Urinary bladder (tissue), 4 donors: ENCODE results near the gene RBM33. TPM values are rescaled to one million over a fixed set of nuclear protein-coding genes. Genes with fewer than 3 reads are reported as not detected.
A peak's percentile ranks its signal among the peaks of the same experiment; 100 is the strongest.

Experiments
- DNase-seq: peaks from one replicate; pipeline ENCODE4 v3.0.0-alpha.2; 2015; ENCODE audit errors: extremely low spot score
- H3K27ac ChIP-seq: one replicate; pipeline ENCODE4 v1.5.1; 2013; ENCODE audit warnings: low read depth, mild to moderate bottlenecking, moderate library complexity
- H3K36me3 ChIP-seq: one replicate; pipeline ENCODE4 v1.6.1; 2013; ENCODE audit warnings: mild to moderate bottlenecking, moderate library complexity; ENCODE audit not compliant: insufficient read depth
- H3K4me1 ChIP-seq: one replicate; pipeline ENCODE4 v1.6.1; 2013; ENCODE audit warnings: mild to moderate bottlenecking, moderate library complexity; ENCODE audit not compliant: insufficient read depth
- H3K4me3 ChIP-seq: one replicate; pipeline ENCODE4 v1.5.1; 2013; ENCODE audit warnings: low read depth, low read length
- WGBS: extraction: QIAGEN DNeasy Blood & Tissue Kit; methylation state at CpG from one replicate; pipeline ENCODE4 v1.1.7; 2013; 5-methylcytosine and 5-hydroxymethylcytosine counted together
- polyA plus RNA-seq: library from polyadenylated mRNA; stranded (reverse); fragments of 200-250 nt; gene quantifications from one replicate; pipeline ENCODE4 v1.2.3, GENCODE V29; 2013
- total RNA-seq: library from RNA; depleted of rRNA; stranded (reverse); fragments of >200 nt; gene quantifications from one replicate; pipeline ENCODE4 v1.2.3, GENCODE V29; 2014
- donor health status: healthy with polysubstance abuse.
- donor health status: healthy.

Gene RBM33
- total and polyA plus RNA-seq, 2 donors, result 15.6 to 49.2 TPM

DNA sequence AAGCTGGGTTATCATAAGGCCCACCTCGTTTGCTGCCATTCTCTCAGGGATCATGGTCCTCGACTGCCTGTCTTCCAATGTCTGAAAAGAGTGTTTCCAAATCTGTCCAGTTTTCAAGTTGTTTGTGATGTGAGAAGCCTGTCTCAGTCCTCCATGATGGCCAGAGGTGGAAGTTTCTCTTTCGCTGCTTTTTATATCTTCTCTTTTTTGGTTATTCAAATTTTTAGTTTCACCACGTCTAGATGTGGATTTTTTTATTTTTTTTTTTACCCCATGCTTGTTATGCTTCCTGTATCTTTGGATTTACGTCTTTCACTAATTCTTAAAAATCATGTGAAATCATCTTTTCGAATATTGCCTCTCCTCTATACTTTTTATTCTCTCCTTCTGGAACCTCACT is 6.1 kb upstream of the RBM33 start:
- Histone ChIP-seq H3K27ac (no peak overlapping the region), H3K4me1 (no peaks in the 10 kb centered on the region), H3K4me3 (no peak overlapping the region), H3K36me3 (no peaks in the 10 kb centered on the region)
- WGBS, result 79% methylated on average over 6 of the region's 6 CpGs
- no peak for DNase-seq

DNA sequence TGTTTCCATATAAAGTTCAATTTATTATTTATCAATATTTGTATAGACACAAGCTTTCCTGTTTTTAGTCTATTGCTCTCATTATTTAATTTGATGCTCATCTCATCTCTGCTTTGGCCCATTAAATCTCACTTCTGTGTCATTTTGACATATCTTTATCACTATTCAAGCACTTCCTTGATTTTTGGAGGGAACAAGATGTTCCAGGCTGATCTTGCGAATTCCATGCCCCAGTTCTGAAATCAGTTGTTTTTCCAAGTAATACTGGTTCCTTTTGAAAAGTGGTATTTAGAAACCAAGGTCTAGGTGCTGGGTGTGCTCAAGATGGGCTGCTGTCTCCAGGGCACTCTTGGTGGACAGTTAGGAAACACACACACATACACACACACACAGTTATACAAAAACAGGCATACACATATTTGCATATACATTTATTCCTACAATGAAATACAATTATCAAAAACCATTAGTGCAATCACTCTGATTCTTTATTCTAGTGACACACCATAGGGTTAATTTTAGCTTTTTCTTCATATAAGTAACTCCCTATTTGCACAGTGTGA is 4.4 kb upstream of the RBM33 start:
- Histone ChIP-seq H3K4me1 (no peaks in the 10 kb centered on the region), H3K36me3 (no peaks in the 10 kb centered on the region), H3K27ac (no peak overlapping the region), H3K4me3 (no peak overlapping the region)
- 99% methylated on average over 1 of the region's 1 CpG for WGBS
- DNase-seq, result no peak

DNA sequence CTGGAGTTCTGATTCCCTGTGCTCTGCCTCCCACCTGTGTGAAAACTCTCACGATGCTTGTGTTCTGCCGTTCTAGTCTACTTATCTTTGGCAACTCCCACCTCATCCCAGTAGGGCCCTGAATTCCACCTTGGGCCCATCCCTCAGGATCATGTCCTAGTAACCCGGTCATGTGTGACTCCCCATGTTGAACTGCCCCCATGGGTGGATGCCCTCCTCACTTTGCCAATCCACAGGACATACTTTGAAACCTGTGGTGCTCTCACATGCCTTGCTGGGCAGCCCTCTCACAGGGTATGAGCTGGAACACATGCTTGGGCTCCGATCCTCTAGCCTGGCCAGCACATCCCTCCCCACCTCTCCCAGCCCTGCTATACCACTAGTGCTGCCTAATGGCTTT is 3.8 kb upstream of the RBM33 start:
- 99% methylated on average over 4 of the region's 4 CpGs for WGBS
- DNase-seq, result no peak
- Histone ChIP-seq H3K4me3 (no peak overlapping the region), H3K36me3 (no peaks in the 10 kb centered on the region), H3K4me1 (no peaks in the 10 kb centered on the region), H3K27ac (no peak overlapping the region)

DNA sequence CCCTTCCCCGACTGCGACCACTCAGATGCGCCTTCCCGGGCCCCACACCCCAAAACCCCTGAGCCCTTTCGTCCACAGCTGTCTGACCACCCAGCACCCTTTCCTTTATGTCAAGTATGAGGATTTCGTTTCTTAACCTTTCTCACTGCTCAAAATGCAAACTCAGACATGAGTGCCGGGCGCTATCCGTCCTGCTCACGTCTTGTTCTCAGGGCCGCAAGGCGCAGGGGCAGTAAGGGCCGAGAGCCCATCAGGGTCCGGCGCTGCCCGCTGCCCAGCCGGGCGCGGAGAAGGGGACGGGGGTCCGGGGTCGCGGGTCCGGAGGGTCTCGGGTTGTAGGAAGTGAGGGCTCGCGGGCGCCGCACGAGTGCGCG is 670 bp upstream of the RBM33 start:
- H3K27ac ChIP-seq, result no peak overlapping the region

DNA sequence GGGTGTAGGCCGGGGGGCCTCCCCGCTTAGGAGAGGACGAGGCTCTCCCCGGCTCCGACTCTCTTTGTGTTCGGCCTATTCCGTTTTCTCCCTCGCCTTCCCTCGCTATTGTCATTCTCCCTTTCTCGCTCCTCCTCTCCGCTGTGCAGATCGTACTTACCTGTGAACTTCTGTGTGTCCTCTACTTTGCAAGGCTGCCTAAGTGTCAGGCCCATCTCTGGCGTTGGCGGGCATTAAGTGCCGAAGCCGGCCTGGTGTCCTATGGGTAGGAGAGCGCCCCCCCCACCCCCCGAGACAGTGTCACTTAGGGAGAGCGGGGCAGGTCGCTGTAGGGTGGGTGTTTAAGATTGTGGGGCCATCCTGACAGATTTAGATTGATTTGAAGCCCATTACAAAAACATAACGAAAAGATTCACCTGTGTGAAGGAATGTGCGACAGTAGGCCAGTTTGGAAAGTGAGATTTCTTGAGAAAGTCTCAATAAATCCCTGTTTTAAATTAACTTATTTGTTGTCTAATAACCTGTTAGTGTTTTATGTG is 579 bp downstream of the RBM33 start:
- Histone ChIP-seq H3K4me1 (no peaks in the 10 kb centered on the region), H3K36me3 (no peaks in the 10 kb centered on the region), H3K4me3 (peak overlapping the region; percentile 89), H3K27ac (peak overlapping the region; percentile 97)
- no peak for DNase-seq
- under 1% methylated on average over 22 of the region's 22 CpGs for WGBS

More for the DNA sequence above, 670 bp upstream of the RBM33 start:
- H3K36me3 ChIP-seq, result no peaks in the 10 kb centered on the region
- peak overlapping the region; percentile 89 for H3K4me3 ChIP-seq
- no peak for DNase-seq
- WGBS, result under 1% methylated on average over 32 of the region's 32 CpGs
- H3K4me1 ChIP-seq, result no peaks in the 10 kb centered on the region

DNA sequence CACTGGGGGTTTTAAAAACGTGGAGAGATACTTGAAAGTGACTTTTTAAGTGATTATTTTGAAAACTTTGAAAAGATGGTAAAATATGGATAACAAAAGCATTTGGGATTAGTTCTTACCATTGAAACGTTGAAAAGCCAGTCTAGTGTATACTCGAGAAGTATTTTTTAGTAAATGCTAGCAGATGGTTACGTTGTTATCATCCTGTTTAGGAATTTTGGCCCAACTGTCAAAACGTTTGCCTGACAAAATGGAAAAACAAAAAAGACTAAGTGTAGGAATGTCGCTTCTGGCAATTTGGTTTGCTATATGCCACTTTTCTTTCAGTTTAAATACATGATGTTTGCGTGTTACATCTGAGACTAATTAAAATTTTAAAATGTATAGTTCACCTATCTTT is 1.2 kb downstream of the RBM33 start:
- Histone ChIP-seq H3K36me3 (no peaks in the 10 kb centered on the region), H3K4me3 (no peak overlapping the region)

DNA sequence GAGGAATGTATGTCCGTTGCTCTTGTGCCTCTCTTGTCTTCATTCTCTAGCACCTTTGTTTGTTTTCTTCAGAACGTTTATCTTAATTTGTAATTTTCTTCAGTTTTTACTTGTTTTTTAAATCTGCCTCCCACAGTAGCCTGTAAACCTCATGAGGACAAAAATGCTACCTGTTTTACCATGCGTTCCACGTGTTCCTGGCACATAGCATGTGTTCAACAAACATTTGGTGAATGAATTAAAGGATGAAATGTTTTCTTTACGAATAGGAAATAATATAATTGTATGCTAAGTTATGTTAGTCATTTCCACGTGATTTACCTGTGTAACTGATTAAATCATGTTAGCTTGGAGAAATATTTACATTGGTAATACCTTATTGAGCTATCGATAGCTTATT is 2.2 kb downstream of the RBM33 start:
- Histone ChIP-seq H3K4me3 (no peak overlapping the region), H3K4me1 (no peaks in the 10 kb centered on the region), H3K36me3 (no peaks in the 10 kb centered on the region), H3K27ac (no peak overlapping the region)
- 84% methylated on average over 7 of the region's 7 CpGs for WGBS
- DNase-seq, result no peak

More for the DNA sequence above, 1.2 kb downstream of the RBM33 start:
- Histone ChIP-seq H3K4me1 (no peaks in the 10 kb centered on the region), H3K27ac (no peak overlapping the region)
- 20% methylated on average over 7 of the region's 7 CpGs for WGBS
- DNase-seq, result no peak

DNA sequence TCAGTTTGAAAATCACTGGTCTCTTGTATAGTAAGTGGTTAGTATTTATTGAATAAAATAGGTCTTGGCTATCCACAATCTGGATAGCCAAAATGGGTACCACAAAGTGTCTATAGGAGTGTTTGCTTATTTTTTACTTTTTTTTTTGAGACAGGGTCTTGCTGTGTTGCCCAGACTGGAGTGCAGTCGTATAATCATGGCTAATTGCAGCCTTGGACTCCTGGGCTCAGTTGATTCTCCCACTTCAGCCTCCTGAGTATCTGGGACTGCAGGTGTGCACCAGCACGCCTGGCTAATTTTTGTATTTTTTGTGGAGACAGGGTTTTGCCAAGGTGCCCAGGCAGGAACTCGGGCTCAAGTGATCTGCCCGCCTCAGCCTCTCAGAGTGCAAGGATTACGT is 2.8 kb downstream of the RBM33 start:
- WGBS, result 73% methylated on average over 5 of the region's 5 CpGs
- H3K4me3 ChIP-seq, result no peak overlapping the region
- no peak for DNase-seq
- H3K36me3 ChIP-seq, result no peaks in the 10 kb centered on the region
- no peak overlapping the region for H3K27ac ChIP-seq
- no peaks in the 10 kb centered on the region for H3K4me1 ChIP-seq

DNA sequence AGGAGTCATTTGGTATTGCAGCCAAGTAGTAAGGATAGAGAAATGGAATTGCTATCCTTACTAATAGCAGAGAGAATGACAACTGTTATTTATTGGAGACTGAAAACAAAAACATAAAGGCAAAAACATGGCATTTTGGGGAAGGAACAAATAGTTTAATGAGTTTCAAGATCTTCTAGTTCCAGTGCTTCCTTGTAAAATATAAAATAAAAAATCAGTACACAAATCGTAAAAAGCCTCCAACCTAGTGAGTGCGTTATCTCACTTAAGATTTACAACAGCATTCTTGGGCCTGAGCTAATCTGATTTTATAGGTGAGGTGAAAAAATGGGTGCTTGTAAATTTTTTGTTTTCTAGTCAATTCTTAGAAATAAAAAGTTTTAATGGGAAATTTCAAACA is 3.3 kb downstream of the RBM33 start:
- no peak for DNase-seq
- Histone ChIP-seq H3K27ac (no peak overlapping the region), H3K36me3 (no peaks in the 10 kb centered on the region), H3K4me3 (no peak overlapping the region), H3K4me1 (no peaks in the 10 kb centered on the region)
- 78% methylated on average over 2 of the region's 2 CpGs for WGBS

DNA sequence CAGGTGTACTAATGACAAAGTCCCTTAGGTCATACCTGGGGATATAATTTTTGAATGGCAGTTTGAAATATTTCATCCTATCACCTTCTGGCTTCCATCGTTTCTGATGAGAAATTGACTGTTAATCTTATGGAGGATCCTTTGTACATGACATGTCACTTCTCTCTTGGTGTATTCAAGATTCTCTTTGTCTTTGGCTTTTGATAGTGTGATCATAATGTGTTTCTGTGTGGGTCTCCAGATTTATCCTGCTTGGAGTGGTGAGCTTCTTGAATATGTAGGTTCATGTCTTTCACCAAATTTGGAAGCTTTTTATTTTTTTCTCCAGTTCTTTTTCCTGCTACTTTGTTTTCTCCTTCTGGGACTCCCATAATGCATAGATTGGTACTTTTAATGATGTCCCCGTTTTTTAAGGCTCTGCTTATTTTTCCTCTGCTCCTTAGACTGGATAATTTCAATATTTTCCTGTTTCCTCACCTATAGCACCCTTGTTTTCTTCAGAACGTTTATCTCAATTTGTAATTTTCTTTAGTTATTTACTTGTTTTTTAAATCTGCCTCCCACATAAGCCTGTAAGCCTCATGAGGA is 4.4 kb downstream of the RBM33 start:
- no peaks in the 10 kb centered on the region for H3K4me1 ChIP-seq
- no peak overlapping the region for H3K4me3 ChIP-seq
- no peak for DNase-seq
- no peak overlapping the region for H3K27ac ChIP-seq
- H3K36me3 ChIP-seq, result no peaks in the 10 kb centered on the region
- 92% methylated on average over 3 of the region's 3 CpGs for WGBS

DNA sequence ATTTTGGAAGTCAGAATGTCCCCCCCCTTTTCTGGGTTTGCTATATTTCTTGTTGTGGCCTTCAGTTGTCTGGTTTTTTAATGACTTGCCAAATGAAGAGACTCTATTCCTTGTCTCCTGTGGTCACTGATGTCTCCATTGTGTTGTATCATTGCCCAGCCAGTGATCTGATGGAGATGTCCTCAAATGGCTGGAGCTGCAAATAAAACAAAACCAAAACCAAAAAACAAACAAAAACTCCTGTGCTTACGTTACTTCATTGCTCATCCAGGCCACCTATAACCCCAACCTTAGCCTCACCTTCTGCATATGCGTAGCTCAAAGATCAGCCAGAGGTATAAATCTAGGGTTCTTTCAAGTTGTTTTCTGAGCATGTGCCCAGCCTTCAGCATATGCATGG is 5.1 kb downstream of the RBM33 start:
- Histone ChIP-seq H3K4me1 (no peaks in the 10 kb centered on the region), H3K27ac (no peak overlapping the region), H3K36me3 (no peaks in the 10 kb centered on the region), H3K4me3 (no peak overlapping the region)
- over 99% methylated on average over 2 of the region's 2 CpGs for WGBS
- DNase-seq, result no peak

DNA sequence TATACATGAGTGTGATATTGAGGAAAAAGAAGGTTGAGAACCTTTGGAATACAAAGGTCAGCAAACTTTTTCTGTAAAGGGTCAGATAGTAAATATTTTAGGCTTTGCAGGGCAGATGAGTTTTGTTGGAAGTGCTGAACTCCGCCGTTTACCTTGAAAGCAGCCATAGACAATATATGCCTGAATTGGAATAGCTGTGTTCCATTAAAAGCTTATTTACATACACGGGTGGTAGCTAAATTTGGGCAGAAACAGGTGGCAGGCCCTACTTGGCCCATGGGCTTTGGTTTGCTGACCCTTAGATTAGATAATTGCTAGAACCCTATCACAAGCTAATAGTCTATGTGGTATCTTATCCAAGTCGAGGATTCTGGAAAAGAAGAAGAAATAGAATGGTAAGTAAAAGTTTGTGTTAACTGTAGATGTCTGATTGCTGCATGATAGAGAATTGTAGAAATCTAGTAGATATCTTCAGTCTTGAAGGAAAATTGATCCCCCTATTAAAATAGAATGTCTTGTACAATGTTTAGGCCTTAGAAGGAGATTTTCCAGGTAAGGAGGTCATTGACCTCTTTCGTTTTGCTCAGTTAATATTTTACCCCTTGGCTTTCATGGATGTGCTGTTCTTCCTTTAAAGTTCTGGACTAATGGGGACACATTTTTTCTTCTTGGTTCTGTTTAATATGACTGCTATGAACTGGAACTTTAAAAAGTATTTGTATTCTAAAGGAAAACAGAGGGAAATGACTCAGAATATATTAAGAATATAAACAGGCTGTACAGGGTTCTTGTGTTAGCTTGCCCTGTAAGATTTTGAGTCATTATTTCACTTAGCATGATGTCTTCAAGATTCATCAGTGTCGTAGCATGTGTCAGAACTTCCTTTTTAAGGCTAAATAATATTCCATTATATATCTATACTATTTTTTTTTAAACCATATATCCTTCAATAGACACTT is 8.0 kb downstream of the RBM33 start:
- Histone ChIP-seq H3K36me3 (no peaks in the 10 kb centered on the region), H3K27ac (no peak overlapping the region), H3K4me1 (no peaks in the 10 kb centered on the region), H3K4me3 (no peak overlapping the region)
- no peak for DNase-seq
- 93% methylated on average over 6 of the region's 6 CpGs for WGBS

DNA sequence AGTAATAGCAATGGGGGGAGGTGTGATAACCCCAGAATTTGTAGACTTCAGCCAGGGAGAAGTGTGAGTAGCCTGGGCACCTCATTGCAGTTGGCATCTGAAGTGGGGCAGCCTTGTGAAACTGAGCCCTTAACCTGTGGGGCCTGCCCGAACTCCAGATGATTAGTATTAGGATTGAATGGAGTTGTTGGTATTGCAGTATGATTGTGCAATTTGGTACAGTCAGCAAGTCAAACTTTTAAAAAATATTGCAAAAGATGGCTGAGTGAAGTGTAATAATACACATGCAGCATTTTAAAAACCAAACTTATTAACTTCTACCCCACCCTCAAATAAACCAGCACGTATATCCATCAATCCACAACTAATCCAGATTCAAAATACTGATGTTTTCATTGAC is 9.3 kb downstream of the RBM33 start:
- 68% methylated on average over 2 of the region's 2 CpGs for WGBS
- H3K4me3 ChIP-seq, result no peak overlapping the region
- DNase-seq, result no peak
- H3K27ac ChIP-seq, result no peak overlapping the region
- peaks cover 2% of the 10 kb centered on the region for H3K4me1 ChIP-seq
- H3K36me3 ChIP-seq, result no peaks in the 10 kb centered on the region

DNA sequence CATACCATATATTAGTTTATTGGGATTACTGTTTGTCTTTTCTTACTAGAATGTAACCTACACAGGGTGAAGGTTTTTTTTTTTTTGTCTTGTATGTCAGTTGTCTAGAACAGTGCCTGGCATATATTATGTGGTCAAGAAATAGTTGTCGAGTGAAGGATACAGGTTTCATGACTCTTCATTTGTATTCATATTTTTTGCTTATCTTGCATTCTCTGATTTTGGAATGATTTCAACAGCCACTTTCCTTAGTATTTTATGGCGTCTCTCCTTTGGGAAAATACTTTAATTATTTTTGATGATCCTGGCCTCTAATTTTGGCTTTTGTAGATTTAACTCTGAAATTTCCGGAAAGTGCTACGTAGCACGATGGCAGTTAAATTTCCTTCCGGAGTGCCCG is 12.4 kb downstream of the RBM33 start:
- Histone ChIP-seq H3K36me3 (no peaks in the 10 kb centered on the region), H3K4me3 (no peak overlapping the region), H3K4me1 (peaks cover 2% of the 10 kb centered on the region), H3K27ac (no peak overlapping the region)
- WGBS, result 66% methylated on average over 7 of the region's 7 CpGs
- DNase-seq, result no peak
